DMS53 (cell line): ENCODE results near the gene TMEM187.
A peak's percentile ranks its signal among the peaks of the same experiment; 100 is the strongest.

Source experiments
- DNase-seq: peaks from one replicate; lab custom pipeline; 2025; lab: John Stamatoyannopoulos, UW

The TMEM187 gene

DNA sequence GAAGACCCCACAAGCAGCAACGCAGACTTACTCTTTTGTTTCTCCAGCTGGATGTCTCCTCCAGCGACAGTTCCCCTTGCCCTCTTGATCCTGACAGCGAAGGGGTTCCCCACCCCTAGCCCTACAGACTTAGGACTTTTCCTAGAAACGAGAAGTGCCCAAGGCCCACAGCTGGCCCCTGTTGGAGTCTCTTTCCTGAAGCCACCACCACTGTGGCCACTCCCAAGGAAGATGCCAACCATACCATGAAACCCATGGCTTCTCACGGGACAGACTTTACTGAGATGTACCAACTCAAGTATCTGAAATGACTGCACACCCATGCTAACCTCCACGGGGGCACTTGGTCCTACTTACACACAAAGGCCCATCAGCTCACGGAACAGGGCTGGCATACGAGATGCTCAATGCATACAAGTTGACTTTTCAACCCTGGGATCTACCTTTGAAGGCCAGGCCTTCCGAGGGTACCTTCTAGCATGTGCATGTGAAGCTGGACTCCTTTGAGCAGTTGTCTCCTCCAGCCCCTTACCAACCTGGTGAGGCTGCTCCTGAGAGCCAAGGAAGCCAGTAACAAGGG is 48.1 kb downstream of the TMEM187 start:
- no peak for DNase-seq

DNA sequence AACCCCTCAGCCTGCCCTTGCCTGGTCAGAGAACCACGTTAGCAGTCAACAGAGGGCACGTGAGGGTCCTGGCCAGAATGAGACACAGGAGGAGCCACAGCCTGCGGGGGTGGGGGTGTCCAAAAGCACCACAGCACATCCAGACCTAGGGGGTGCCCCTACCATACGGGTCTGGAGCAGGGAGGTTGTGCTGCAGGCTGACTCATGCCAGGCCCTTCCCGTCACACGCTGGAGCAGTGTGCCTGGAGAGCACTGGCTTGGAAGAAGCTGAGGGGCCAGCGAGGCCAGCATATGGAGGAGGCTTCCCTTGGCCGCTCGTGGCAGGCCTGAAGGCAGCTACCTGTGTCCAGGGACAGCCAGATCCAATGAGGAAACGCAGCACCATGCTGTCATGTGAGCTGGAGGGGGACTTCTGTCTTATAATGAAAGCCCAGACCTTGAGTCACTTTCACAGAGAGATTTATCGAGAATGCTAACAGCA is 48.6 kb downstream of the TMEM187 start:
- DNase-seq: peak; percentile 15

DNA sequence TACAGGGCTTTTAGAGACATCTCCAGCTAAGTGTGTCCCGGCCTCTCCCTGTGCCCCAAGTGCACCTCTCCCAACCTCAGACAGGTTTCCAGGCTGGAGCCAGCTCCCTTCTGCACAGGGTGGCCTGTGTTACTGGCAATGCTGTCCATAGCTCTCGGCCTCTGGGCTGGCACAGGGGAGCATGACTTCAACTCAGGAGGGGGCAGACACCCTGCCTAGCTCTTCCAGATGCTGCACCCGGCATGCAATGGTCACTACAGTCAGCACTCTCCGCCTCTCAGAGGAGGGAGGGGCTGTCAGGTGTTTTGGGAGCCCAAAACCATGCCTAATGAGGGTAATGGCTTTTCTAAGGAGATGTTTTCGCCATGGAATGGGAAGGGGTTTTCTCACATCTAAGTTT is 49.6 kb downstream of the TMEM187 start:
- no peak for DNase-seq

DNA sequence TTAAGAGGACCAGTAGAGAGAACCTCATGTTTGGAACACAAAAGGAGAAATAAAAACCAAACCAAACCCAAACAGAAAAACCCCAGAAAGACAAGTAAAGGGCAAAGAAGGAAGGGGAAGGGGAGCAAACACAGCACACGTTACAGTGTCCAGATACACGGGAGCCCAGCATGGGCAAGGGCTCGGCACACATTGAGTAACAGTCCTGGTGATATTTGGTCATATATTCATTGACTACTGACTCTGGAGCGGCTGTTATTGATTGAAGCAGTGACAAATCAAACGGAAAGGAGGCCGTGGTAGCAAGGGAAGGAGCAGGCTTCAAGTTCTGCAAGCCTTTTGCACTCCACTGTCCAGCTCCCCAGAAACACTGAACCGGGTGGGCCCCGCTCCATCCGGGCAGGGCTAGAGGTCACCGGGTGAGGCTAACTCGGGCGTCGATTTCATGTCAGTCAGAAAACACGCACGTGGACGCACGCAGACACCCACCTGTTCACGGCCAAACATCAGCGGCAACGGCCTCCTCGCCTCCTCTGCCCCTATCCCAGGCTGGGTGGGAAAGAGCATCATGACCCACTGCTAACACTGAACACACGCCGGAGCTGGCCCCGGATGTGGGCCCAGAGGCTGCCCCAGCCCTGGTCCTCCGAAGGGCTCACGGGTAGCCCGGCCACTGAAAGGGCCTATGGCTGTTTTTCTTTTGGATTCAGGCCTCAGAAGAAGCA is 50.9 kb downstream of the TMEM187 start:
- no peak for DNase-seq

DNA sequence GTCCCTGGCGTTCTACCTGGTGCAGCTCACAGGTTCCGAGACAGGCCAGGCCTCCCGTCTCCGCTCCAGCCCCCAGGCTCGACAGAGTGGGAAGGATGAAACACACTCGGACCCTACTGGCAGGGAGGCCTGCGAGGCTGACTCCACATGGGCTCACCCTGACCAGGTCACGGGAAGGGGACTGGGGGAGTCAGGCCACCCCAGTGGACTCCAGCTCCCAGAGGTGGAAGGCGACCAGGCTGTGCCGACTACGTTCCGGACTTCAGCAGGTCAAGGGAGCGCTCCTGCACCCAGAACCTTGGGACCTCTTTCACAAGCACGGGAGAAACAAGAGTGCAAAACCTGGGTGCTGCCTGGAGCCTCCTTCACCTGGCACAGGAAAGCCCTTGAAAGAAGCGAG is 51.7 kb downstream of the TMEM187 start:
- no peak for DNase-seq

DNA sequence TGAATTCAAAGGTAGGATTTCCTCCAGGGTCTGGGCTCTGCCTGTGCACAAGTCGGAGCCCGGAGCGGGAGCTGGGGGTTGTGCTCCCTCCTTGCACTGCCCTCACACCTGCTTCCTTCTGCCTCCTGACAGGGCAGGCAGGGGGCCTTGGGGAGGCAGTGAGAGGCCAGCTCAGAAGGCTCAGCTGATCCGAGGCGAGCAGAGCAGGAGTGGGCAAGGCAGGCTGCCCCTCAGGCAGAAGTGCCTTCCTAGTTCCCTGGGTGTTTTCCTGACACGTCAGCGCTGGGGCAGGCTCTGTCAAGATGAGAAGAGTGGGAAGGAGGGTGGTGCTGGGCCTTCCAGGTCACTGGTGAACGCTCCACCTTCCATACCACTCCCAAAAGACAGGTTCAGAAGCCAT is 52.7 kb downstream of the TMEM187 start:
- DNase-seq: no peak

DNA sequence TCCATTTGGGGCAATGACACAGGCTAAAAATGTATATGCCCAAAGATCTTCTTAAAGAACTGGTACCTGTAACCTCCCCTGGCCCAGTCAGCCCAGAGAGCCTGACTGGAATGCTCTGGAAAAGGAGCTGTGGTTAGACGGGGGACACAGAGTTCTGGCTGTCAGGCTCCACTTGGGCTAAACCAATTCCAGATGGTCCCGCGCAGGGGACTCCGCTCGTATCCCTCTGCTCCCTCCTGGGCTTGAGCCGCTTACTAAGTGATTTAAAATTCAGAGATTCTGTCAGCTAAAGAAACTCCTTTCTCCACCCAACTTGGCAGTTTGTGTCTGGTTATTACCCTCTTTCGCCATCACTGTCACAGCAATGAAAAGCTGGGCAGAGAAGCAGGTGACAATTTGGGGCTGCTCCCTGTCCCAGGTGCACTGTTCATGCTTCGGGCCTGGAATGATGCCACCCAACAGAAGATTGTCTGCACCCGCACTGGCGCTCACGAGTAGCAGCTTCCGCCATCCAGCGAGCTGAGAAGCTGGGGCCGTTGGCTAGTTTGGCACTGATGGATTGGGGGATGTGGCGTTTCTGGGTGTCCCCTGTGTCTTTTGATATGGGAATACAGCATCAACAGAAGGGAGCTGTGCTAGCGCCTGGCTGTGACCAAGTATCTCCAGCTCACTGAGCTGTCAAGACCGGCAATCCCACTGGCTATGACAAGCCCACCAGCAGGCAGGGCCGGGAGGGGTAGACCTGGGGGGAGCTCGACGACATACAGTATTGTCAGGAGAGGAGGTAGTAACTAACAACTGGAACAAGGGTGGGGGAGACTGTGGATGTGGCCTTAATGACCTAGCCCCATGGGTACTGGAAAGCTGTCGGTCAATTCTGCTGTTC is 53.8 kb downstream of the TMEM187 start:
- DNase-seq: no peak

DNA sequence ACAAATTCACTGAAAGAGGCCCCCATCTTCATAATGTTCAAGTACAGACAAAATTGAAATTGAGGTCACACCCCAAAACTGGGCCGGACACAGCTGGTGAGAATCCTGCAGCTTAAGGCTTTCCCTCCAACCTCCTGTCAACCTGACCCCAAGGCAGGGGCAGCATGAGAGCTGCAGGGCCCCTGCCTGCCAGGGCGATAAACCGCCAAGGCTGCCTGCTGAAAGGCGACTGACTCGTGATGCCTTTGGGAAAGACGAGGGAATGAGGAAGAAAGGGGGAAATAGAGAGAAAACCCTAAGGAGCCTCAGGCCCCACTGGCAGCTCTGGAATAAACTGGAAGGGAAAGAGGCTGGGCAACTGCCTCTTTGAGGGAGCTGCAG is 54.5 kb downstream of the TMEM187 start:
- no peak for DNase-seq

DNA sequence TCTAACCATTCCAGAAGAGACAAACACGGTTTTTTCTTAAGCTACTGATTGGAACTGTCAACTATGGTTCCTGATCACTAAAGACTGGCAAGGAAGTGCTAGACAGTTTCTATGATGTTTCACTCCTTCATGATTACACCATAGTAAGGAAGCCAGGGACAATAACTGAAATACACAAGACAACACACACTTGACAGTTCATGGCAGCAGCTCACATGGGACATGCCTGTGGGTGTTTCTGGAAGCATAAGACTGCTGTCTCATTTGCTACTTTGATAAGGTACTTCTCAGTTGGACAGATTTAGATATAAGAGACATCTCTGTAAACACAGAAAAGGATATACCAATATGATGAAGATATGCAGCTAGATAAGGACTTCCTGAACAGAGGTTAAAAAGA is 55.4 kb downstream of the TMEM187 start:
- DNase-seq: no peak

DNA sequence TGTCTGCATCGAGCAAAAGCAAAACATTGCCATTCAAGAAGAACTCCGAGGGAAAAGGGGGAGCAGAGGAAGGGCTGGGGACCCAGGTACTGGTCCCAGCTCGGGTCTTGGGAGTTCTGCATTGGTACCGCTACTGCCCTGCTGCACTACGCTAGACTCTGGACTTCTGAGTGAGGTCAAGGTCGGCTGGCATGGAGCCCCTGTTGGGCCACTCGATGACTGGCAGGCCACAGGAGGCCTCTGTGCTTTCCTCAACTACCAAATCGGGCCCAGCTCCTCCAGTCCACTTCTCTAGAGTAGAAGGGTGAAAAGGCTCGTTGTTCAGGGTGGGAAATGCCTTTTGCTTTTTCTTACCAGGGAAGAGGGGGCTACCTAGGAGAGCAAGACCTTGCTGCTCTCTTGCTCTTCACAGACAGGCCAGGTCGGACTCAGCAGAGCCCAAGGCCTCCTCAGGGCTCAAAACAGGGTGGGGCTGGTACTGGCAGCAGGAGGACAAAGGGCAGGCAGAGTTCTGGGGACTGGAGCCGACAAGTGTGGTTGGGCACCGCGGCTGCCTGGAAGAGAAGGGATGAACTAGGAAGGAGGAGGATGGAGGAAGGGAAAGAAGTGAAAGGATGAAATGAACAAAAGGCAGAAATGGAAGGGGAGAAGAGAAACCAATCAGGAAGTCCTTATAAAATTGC is 56.1 kb downstream of the TMEM187 start:
- no peak for DNase-seq

DNA sequence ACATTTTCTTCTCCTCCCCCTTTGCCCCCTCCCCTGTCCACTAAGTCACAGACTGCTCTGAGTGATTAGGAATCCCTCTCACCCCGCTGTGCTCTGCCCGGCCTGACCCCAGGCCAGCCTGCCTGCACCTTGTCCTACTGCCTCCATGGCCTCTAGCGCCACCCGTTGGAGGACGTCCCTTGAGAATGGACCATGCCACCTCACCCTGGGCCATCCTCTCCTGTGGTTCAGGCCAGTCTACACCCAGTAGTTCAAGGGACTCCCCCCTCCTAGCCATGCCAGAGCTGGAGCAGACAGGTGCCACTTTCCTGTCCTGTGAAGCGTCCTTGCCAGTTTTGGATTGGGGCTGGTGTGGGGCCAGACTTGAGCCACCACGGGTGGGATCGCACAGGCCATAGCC is 56.9 kb downstream of the TMEM187 start:
- DNase-seq: peak; percentile 9

DNA sequence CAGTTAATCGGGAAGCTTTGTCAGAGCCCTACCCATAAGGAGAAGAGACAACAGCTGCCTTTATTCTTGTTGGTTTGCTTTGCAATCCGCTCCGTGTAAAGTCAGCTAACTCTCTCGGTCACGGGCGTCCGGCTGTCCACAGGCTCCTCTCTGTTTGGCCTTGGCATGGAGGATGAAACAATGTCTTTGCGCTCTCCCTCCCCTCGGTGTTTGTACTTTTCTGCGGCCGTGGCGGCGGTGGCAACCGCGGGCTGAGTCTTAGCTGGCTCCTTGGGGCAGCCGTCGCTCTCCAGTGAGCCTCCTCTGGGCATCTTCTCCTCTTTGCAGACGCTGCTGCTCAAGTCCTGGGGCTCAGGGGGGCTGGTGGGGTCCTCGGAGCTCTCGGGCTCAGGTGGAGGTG is 57.7 kb downstream of the TMEM187 start:
- no peak for DNase-seq

DNA sequence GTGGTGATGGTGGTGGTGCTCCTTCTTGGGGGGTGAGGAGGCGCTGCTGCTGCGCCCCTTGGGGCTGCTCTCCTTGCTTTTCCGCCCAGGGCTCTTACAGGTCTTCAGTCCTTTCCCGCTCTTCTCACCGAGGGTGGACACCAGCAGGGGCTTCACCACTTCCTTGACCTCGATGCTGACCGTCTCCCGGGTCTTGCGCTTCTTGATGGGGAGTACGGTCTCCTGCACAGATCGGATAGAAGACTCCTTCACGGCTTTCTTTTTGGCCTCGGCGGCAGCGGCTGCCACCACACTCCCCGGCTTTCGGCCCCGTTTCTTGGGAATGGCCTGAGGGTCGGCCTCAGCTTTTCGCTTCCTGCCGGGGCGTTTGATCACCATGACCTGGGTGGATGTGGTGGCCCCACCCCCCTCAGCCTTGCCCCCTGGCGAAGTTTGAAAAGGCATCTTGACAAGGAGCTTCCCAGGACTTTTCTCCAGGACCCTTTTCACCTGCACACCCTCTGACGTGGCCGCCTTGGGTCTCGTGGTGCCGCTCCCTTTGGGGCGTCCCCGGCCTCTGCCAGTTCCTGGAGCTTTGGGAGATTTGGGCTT is 58.3 kb downstream of the TMEM187 start:
- no peak for DNase-seq

DNA sequence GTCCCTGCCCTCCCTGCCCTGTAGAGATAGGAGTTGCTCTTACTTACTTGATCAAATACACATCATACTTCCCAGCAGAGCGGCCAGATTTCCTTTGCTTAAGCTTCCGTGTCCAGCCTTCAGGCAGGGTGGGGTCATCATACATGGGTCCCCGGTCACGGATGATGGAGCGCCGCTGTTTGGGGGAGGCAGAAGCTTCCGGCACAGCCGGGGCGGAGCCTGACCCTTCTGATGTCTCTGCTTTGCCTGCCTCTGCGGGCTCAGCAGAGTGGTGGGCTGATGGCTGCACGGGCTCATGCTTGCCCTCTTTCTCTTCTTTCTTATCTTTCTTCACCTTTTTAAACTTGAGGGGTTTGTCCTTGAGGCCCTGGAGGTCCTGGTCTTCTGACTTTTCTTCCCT is 59.6 kb downstream of the TMEM187 start:
- no peak for DNase-seq

DNA sequence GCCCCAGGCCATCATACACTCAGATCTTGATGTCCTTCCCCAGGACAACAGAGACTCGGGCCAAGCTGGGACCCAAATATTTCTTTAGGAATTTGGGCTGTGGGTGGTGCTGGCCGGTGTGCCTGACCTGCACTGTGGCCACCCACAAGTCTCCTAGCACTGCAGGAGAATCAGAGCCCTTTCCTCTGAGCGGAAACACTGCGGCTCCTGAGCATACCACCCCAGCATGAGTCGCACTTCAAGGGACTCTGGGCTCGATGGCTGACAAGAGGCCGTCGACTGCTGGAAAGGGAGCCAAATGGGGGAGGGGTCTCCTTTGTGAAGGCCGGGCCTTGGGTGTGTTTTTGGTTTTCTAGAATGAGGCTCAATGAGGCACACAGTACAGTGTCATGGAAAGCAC is 60.1 kb downstream of the TMEM187 start:
- no peak for DNase-seq
